WTC11 (cell line): ENCODE data around the gene WDR1. TPM values are rescaled to one million over a fixed set of nuclear protein-coding genes. Genes with fewer than 3 reads are reported as not detected.
A peak's percentile ranks its signal among the peaks of the same experiment; 100 is the strongest.

Source experiments
- ATAC-seq: fragments of 200-7000 bp; cut with Tn5 transposase; 2 replicates; pipeline ENCODE4 v1.10.0; 2021; ENCODE audit warnings: mild to moderate bottlenecking, moderate library complexity
- CTCF ChIA-PET: fragments of 300-600 bp; sonication (Branson Sonifier 250); formaldehyde crosslinking; loops from one replicate; lab custom pipeline; 2021; ENCODE audit warnings: antibody characterized with exemption; lab: Charles Lee
- POLR2A ChIA-PET: fragments of 350-600 bp; sonication (Branson Sonifier 250); formaldehyde crosslinking; loops from one replicate; lab custom pipeline; 2021; ENCODE audit warnings: antibody characterized with exemption; lab: Charles Lee
- DNase-seq: peaks from one replicate; pipeline ENCODE4 v3.0.0; 2021; ENCODE audit warnings: low spot score
- H3K27ac Mint-ChIP-seq: 2 replicates; pipeline ENCODE4 v1.8.0; 2021; ENCODE audit warnings: mixed read lengths
- H3K27me3 Mint-ChIP-seq: 2 replicates; pipeline ENCODE4 v1.8.0; 2021; ENCODE audit warnings: low read depth, mild to moderate bottlenecking, moderate library complexity, mixed read lengths
- H3K36me3 Mint-ChIP-seq: 2 replicates; pipeline ENCODE4 v1.8.0; 2021; ENCODE audit warnings: mixed read lengths
- H3K4me1 Mint-ChIP-seq: 2 replicates; pipeline ENCODE4 v1.8.0; 2022; ENCODE audit warnings: mixed read lengths
- H3K4me3 Mint-ChIP-seq: 2 replicates; pipeline ENCODE4 v1.8.0; 2021; ENCODE audit warnings: mild to moderate bottlenecking, moderate library complexity, mixed read lengths
- H3K9me3 Mint-ChIP-seq: 2 replicates; pipeline ENCODE4 v1.8.0; 2021; ENCODE audit warnings: mixed read lengths
- ATF6 ChIP-seq: sonication (generic); formaldehyde crosslinking; IDR thresholded peaks from 2 replicates; pipeline ENCODE4 v1.8.1; 2023; ENCODE audit warnings: mild to moderate bottlenecking, missing genetic modification reagents
- CBFB ChIP-seq: sonication (generic); formaldehyde crosslinking; IDR thresholded peaks from 2 replicates; pipeline ENCODE4 v1.8.1; 2022; ENCODE audit warnings: mild to moderate bottlenecking, low read depth, missing genetic modification reagents
- CREB1 ChIP-seq: sonication (generic); formaldehyde crosslinking; IDR thresholded peaks from 2 replicates; pipeline ENCODE4 v1.8.0; 2023; ENCODE audit warnings: mild to moderate bottlenecking, missing genetic modification reagents
- ELF4 ChIP-seq: sonication (generic); formaldehyde crosslinking; IDR thresholded peaks from 2 replicates; pipeline ENCODE4 v1.8.1; 2022; ENCODE audit warnings: low read depth, mild to moderate bottlenecking, moderate library complexity, missing genetic modification reagents
- EMX1 ChIP-seq: fragments of 250-450 bp; sonication (Bioruptor Pico); IDR thresholded peaks from 2 replicates; pipeline ENCODE4 v1.8.0; 2021; ENCODE audit warnings: mild to moderate bottlenecking
- HMGA2 ChIP-seq: fragments of 250-450 bp; sonication (Bioruptor Pico); IDR thresholded peaks from 2 replicates; pipeline ENCODE4 v1.4.0; 2021; ENCODE audit warnings: mild to moderate bottlenecking, moderate library complexity
- HMGXB4 ChIP-seq: sonication (generic); formaldehyde crosslinking; IDR thresholded peaks from 2 replicates; pipeline ENCODE4 v1.8.1; 2023; ENCODE audit warnings: mild to moderate bottlenecking, moderate library complexity, missing genetic modification reagents
- MAX ChIP-seq: sonication (generic); formaldehyde crosslinking; IDR thresholded peaks from 2 replicates; pipeline ENCODE4 v1.8.0; 2022; ENCODE audit warnings: mild to moderate bottlenecking, missing genetic modification reagents
- NR3C1 ChIP-seq: sonication (generic); formaldehyde crosslinking; conservative IDR thresholded peaks from 2 replicates; pipeline ENCODE4 v1.8.1; 2023; ENCODE audit warnings: low read depth, mild to moderate bottlenecking, missing genetic modification reagents
- PRDM15 ChIP-seq: sonication (generic); formaldehyde crosslinking; IDR thresholded peaks from 2 replicates; pipeline ENCODE4 v1.8.0; 2022; ENCODE audit warnings: missing genetic modification reagents
- PRRX2 ChIP-seq: fragments of 250-450 bp; sonication (Bioruptor Pico); IDR thresholded peaks from 2 replicates; pipeline ENCODE4 v1.8.0; 2021; ENCODE audit warnings: mild to moderate bottlenecking
- STAT6 ChIP-seq: sonication (generic); formaldehyde crosslinking; conservative IDR thresholded peaks from 2 replicates; pipeline ENCODE4 v1.8.1; 2023; ENCODE audit warnings: mild to moderate bottlenecking, low read depth, missing genetic modification reagents, moderate library complexity
- TCF7 ChIP-seq: sonication (generic); formaldehyde crosslinking; IDR thresholded peaks from 2 replicates; pipeline ENCODE4 v1.8.0; 2022; ENCODE audit warnings: mild to moderate bottlenecking, low read depth, missing genetic modification reagents, moderate library complexity
- TEAD4 ChIP-seq: sonication (generic); formaldehyde crosslinking; IDR thresholded peaks from 2 replicates; pipeline ENCODE4 v1.8.0; 2022; ENCODE audit warnings: mild to moderate bottlenecking, missing genetic modification reagents
- USF2 ChIP-seq: sonication (generic); formaldehyde crosslinking; IDR thresholded peaks from 2 replicates; pipeline ENCODE4 v1.8.1; 2023; ENCODE audit warnings: mild to moderate bottlenecking, missing genetic modification reagents, moderate library complexity
- ZBTB21 ChIP-seq: sonication (generic); formaldehyde crosslinking; IDR thresholded peaks from 2 replicates; pipeline ENCODE4 v1.8.1; 2023; ENCODE audit warnings: mild to moderate bottlenecking, missing genetic modification reagents, borderline replicate concordance
- ZNF121 ChIP-seq: sonication (generic); formaldehyde crosslinking; IDR thresholded peaks from 2 replicates; pipeline ENCODE4 v1.8.0; 2023; ENCODE audit warnings: missing genetic modification reagents
- ZNF281 ChIP-seq: sonication (generic); formaldehyde crosslinking; IDR thresholded peaks from 2 replicates; pipeline ENCODE4 v1.8.0; 2023; ENCODE audit warnings: mild to moderate bottlenecking, missing genetic modification reagents
- ZNF396 ChIP-seq: fragments of 250-450 bp; sonication (Bioruptor Pico); IDR thresholded peaks from 2 replicates; pipeline ENCODE4 v1.8.0; 2021; ENCODE audit warnings: mild to moderate bottlenecking, moderate library complexity, borderline replicate concordance
- total RNA-seq: library from RNA; stranded (reverse); gene quantifications from 3 replicates; pipeline ENCODE4 v1.2.3, GENCODE V29; 2021

WDR1 gene
- total RNA-seq, 1 experiment from 2014 or later = 288 TPM

GRCh38 chr4:10101671-10102473 lies 14.7 kb downstream of the WDR1 start:
- TF ChIP-seq HMGA2 (CRISPR knock-in tag) (no peak), ZNF396 (CRISPR knock-in tag) (no peak), STAT6 (CRISPR knock-in tag) (no peak), PRRX2 (CRISPR knock-in tag) (no peak), ZNF121 (CRISPR knock-in tag) (no peak), EMX1 (CRISPR knock-in tag) (no peak), CREB1 (CRISPR knock-in tag) (no peak), MAX (no peak), ELF4 (no peak), TCF7 (no peak), NR3C1 (CRISPR knock-in tag) (no peak), HMGXB4 (no peak), ZBTB21 (no peak), TEAD4 (no peak), ATF6 (CRISPR knock-in tag) (no peak), ZNF281 (CRISPR knock-in tag) (no peak), PRDM15 (CRISPR knock-in tag) (no peak), USF2 (CRISPR knock-in tag) (no peak), CBFB (CRISPR knock-in tag) (no peak)
- ChIA-PET CTCF (interaction anchor here (1.6 kb wide), 1 partner anchor 13 kb away, joined by 4 read pairs; no protein-coding TSS in a partner anchor), POLR2A (interaction anchor here (0.6 to 1.1 kb wide), 2 partner anchors 9 to 16 kb away, joined by 4 to 5 read pairs; no protein-coding TSS in a partner anchor)
- peak overlapping the region; percentile 81; the same call in 1 of the 2 replicates for H3K27ac Mint-ChIP-seq
- ATAC-seq = no peak
- H3K27me3 Mint-ChIP-seq = no peaks in the 10 kb centered on the region
- no peak for DNase-seq
- no peak overlapping the region for H3K4me3 Mint-ChIP-seq
- H3K4me1 Mint-ChIP-seq = peaks cover 58% of the 10 kb centered on the region
- peaks cover 53% of the 10 kb centered on the region for H3K36me3 Mint-ChIP-seq
- no peaks in the 10 kb centered on the region for H3K9me3 Mint-ChIP-seq
